Stimulated activated CD4-positive, alpha-beta T cell treated with anti-CD3 and anti-CD28 coated beads, Interleukin-1b, Interleukin-23, amount 100 ng/mL, for 1 hour (primary cell): ENCODE data around the gene IPO13.

Source experiments
- DNase-seq, 2 donors: peaks; one replicate each; pipeline ENCODE4 v3.0.0-alpha.2; 2020; ENCODE audit warnings: low read depth in 2 of 2

The IPO13 gene

GRCh38 chr1:44012404-44012803 lies 65.7 kb downstream of the IPO13 start:
- DNase-seq = no peak

DNA sequence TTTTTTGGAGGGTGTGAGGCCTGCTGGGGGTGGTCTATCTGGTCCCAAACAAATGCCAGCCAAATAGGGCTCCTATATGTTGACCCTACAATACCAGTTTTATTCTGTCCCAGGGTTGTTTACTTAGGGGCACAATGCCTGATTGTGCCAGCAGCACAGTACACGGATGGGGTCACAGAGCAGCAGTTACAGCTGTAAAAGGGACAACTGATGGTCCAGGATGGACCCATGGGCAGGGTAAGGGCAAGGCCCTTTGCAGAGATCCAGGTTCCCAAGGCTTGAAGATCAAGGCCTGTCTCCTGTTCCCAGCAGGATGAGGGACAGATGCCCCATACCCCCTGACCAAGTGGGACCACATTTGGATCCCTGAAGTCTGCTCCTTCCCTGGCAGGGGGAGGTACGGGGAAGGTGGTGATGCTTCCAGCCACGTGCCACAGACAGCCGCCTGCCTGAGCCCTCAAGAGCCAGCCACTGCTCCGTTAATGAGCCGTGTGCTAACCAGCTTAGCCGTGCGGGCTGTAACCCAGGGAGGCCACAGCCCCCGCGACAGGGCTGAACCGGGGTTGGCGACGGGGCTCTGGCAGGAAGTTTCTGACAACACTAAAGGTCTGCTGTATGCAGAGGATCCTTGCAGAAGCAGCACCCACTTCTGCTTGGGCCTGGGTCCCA lies 66.3 kb downstream of the IPO13 start:
- no peak for DNase-seq

- DNase-seq = no peak
Measured at GRCh38 chr1:44013949-44014348, 67.2 kb downstream of the IPO13 start.

DNA sequence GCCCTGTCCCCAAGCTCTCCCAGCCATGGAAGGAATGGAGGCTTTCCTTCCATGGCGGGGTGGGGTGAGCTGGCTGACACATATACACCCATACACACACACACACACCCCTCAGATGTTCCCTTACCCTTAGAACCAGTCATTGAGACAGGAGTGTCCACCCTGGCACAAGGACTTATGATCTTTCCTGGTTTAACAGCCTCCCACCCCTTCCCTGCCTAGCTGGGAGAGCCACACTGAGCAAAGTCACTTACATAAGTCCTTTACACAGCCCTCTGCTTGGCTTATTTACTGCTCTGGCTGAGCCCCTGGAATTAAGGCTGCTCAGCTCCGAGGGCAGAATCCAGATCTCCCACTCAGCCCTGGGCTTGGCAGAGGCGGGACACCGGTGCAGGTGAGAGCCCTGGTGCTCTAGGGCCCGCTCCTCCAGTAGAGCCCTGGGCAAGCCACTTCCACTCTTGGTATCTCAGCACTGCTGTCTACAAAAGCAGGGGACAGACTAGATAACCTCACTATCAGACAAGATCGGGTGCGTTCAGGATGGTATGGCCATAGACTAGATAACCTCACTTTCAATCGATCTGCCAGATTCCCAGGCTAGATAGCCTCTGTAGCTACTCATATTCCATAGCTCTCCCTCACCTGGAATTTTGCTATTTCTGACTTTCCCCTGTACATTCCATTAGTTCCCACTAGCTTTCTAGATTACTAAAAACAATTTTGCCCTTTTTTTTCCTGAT lies 67.8 kb downstream of the IPO13 start:
- no peak for DNase-seq

DNA sequence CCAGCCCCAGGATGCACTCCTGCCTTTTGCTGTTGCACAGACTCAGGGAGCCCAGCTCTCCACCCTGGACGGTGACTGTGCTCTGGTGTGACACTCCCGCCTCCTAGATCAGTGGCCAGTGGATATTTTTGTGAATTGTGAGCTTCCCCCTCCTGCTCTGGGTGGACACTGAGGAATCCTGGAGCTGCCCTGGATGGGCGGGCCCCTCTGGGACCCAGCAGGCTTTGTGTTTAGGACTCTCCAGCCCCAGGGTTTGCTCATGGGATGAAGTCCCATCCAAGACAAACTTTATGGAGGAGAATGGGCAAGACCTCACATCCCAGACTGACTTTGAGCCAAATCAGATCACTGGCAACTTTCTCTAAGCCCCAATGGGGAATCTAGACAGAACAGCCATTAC lies 68.5 kb downstream of the IPO13 start:
- no peak for DNase-seq

- no peak for DNase-seq
Measured at GRCh38 chr1:44016041-44016889, 69.5 kb downstream of the IPO13 start.

GRCh38 chr1:44016890-44017400 lies 70.2 kb downstream of the IPO13 start:
- no peak for DNase-seq
